ENCODE results near the gene CARMIL1. TPM values are rescaled to one million over a fixed set of nuclear protein-coding genes. Genes with fewer than 3 reads are reported as not detected.

CARMIL1 gene
- total RNA-seq, 2 experiments from 2014 or later: 3.6 to 4.1 TPM

GRCh38 chr6:25620391-25620790 is 341.2 kb downstream of the CARMIL1 start:
- H3K36me3 Mint-ChIP-seq (ENCODE audit: low read depth): no peaks in the 10 kb centered on the region
- no peaks in the 10 kb centered on the region for H3K9me3 Mint-ChIP-seq
- H3K4me1 Mint-ChIP-seq (ENCODE audit: low read depth): no peaks in the 10 kb centered on the region
- ChIA-PET POLR2A (no interaction called here), CTCF (interaction anchor here (1.0 kb wide), 1 partner anchor 307 kb away, joined by 3 read pairs; no protein-coding TSS in a partner anchor)
- DNase-seq: no peak
- no peak overlapping the region for H3K27ac Mint-ChIP-seq
- intact Hi-C loops (cut with micrococcal nuclease): no loop called here
- TF ChIP-seq CTCF (IDR thresholded peaks at IDR 0.05): no peak
- no peak overlapping the region for H3K4me3 Mint-ChIP-seq
- no peak for ATAC-seq
- H3K27me3 Mint-ChIP-seq: no peaks in the 10 kb centered on the region

GRCh38 chr6:25623065-25623464 is 343.9 kb downstream of the CARMIL1 start:
- POLR2A ChIA-PET: no interaction called here
- H3K36me3 Mint-ChIP-seq (ENCODE audit: low read depth): no peaks in the 10 kb centered on the region
- CTCF ChIA-PET: no interaction called here
- intact Hi-C loops (cut with micrococcal nuclease): no loop called here
- ATAC-seq: no peak
- H3K27ac Mint-ChIP-seq: no peak overlapping the region
- no peak overlapping the region for H3K4me3 Mint-ChIP-seq
- DNase-seq: no peak
- no peaks in the 10 kb centered on the region for H3K4me1 Mint-ChIP-seq (ENCODE audit: low read depth)
- no peaks in the 10 kb centered on the region for H3K27me3 Mint-ChIP-seq
- no peak for TF ChIP-seq CTCF (IDR thresholded peaks at IDR 0.05)
- H3K9me3 Mint-ChIP-seq: no peaks in the 10 kb centered on the region

GRCh38 chr6:25623879-25624278 is 344.7 kb downstream of the CARMIL1 start:
- intact Hi-C loops (cut with micrococcal nuclease): no loop called here
- Mint-ChIP-seq H3K4me3 (no peak overlapping the region), H3K27ac (no peak overlapping the region), H3K9me3 (no peaks in the 10 kb centered on the region), H3K27me3 (peaks cover 1% of the 10 kb centered on the region), H3K36me3 (ENCODE audit: low read depth) (no peaks in the 10 kb centered on the region), H3K4me1 (ENCODE audit: low read depth) (no peaks in the 10 kb centered on the region)
- ChIA-PET POLR2A (no interaction called here), CTCF (no interaction called here)
- TF ChIP-seq CTCF (IDR thresholded peaks at IDR 0.05): no peak
- DNase-seq (no peak), ATAC-seq (no peak)

GRCh38 chr6:25627001-25627400 is 347.8 kb downstream of the CARMIL1 start:
- no peaks in the 10 kb centered on the region for H3K36me3 Mint-ChIP-seq (ENCODE audit: low read depth)
- CTCF ChIA-PET: interaction anchor here (1.2 kb wide), 1 partner anchor 71 kb away, joined by 3 read pairs; no protein-coding TSS in a partner anchor

More at GRCh38 chr6:25627001-25627400, 347.8 kb downstream of the CARMIL1 start:
- ATAC-seq (no peak), DNase-seq (no peak)
- Mint-ChIP-seq H3K9me3 (no peaks in the 10 kb centered on the region), H3K27ac (no peak overlapping the region), H3K4me1 (ENCODE audit: low read depth) (no peaks in the 10 kb centered on the region), H3K4me3 (no peak overlapping the region), H3K27me3 (peaks cover 4% of the 10 kb centered on the region)
- TF ChIP-seq CTCF (IDR thresholded peaks at IDR 0.05): no peak
- POLR2A ChIA-PET: no interaction called here
- intact Hi-C loops (cut with micrococcal nuclease): no loop called here

Measured in activated CD8-positive, alpha-beta T cell treated with anti-CD3 and anti-CD28 coated beads for 36 hours (primary cell).